T-helper 17 cell (primary cell): Measurements from ENCODE around the gene EML2. TPM values are rescaled to one million over a fixed set of nuclear protein-coding genes. Genes with fewer than 3 reads are reported as not detected.
"Not testable (repeated sequence)": the region's sequence is repeated elsewhere in the genome, so short reads cannot be mapped to it uniquely, and the experiment has no call there.

Experiments
- ATAC-seq: fragments of 150-1000 bp; cut with Tn5 transposase; 2 replicates; pipeline ENCODE4 v1.10.0; 2021; ENCODE audit warnings: mild to moderate bottlenecking, moderate library complexity
- DNase-seq, 3 donors: peaks; one replicate each; pipeline versions ENCODE4 v3.0.0 to v3.0.0-alpha.2; 2020 to 2021
- H3K9me3 ChIP-seq: one replicate; pipeline ENCODE4 v1.7.0; 2013; ENCODE audit warnings: low read length, mild to moderate bottlenecking; ENCODE audit not compliant: control insufficient read depth, poor library complexity, severe bottlenecking
- H3K27ac Mint-ChIP-seq: one replicate; pipeline ENCODE4 v1.8.0; 2022; ENCODE audit warnings: mild to moderate bottlenecking, moderate library complexity, mixed read lengths
- H3K27me3 Mint-ChIP-seq: one replicate; pipeline ENCODE4 v1.8.0; 2022; ENCODE audit warnings: mixed read lengths
- H3K36me3 Mint-ChIP-seq: one replicate; pipeline ENCODE4 v1.8.0; 2022; ENCODE audit warnings: low read depth, mixed read lengths
- H3K4me1 Mint-ChIP-seq: one replicate; pipeline ENCODE4 v1.8.0; 2022; ENCODE audit warnings: mild to moderate bottlenecking, mixed read lengths
- H3K4me3 Mint-ChIP-seq: one replicate; pipeline ENCODE4 v1.8.0; 2022; ENCODE audit warnings: mild to moderate bottlenecking, moderate library complexity, mixed read lengths
- total RNA-seq, 4 donors: library from RNA in 2 of 4; stranded (reverse) in 2 of 4; gene quantifications; one replicate each; pipeline ENCODE4 v1.2.3 and lab custom pipeline; 2022 to 2026

Gene EML2
- total RNA-seq (10 to 100 TPM; 58.1 to 61.2 TPM), total RNA-seq (lab: John Stamatoyannopoulos, UW) (45.8 to 54.4 reads per million in 2 donors)

- no peaks in the 10 kb centered on the region for H3K9me3 ChIP-seq
- Mint-ChIP-seq H3K27ac (peak within 1 kb of the TSS; percentile 93), H3K4me1 (peaks cover 30% of the 10 kb centered on the region), H3K36me3 (no peaks in the 10 kb centered on the region), H3K4me3 (peak within 1 kb of the TSS; percentile 94), H3K27me3 (no peaks in the 10 kb centered on the region)
- ATAC-seq (no peak), DNase-seq (peak; percentile 32 to 55 (median 44))
Observed at GRCh38 chr19:45638930-45639729, at the start of gene EML2. EML2 (minus strand) TSS chr19:45639397; CDS start chr19:45639376, 21 bp downstream.

GRCh38 chr19:45687599-45687998, 48.4 kb upstream of the EML2 start:
- no peak for DNase-seq
- H3K9me3 ChIP-seq: no peaks in the 10 kb centered on the region
- peaks cover 2% of the 10 kb centered on the region for H3K36me3 Mint-ChIP-seq
- H3K4me1 Mint-ChIP-seq: peaks cover 11% of the 10 kb centered on the region
- no peak overlapping the region for H3K4me3 Mint-ChIP-seq
- no peak overlapping the region for H3K27ac Mint-ChIP-seq
- H3K27me3 Mint-ChIP-seq: no peaks in the 10 kb centered on the region
- ATAC-seq: no peak

GRCh38 chr19:45685045-45685444, 45.8 kb upstream of the EML2 start:
- H3K9me3 ChIP-seq, H3K36me3 Mint-ChIP-seq, ATAC-seq, H3K4me3 Mint-ChIP-seq, H3K27me3 Mint-ChIP-seq, H3K4me1 Mint-ChIP-seq, DNase-seq: not testable (repeated sequence)
- peak overlapping the region; percentile 79 for H3K27ac Mint-ChIP-seq

- DNase-seq (no peak), ATAC-seq (no peak)
- Mint-ChIP-seq H3K36me3 (no peaks in the 10 kb centered on the region), H3K27me3 (no peaks in the 10 kb centered on the region), H3K4me1 (peaks cover 9% of the 10 kb centered on the region), H3K27ac (no peak overlapping the region), H3K4me3 (no peak overlapping the region)
- no peaks in the 10 kb centered on the region for H3K9me3 ChIP-seq
Observed at GRCh38 chr19:45682908-45683307, 43.7 kb upstream of the EML2 start.

GRCh38 chr19:45682117-45682516, 42.9 kb upstream of the EML2 start:
- Mint-ChIP-seq H3K27me3 (no peaks in the 10 kb centered on the region), H3K4me3 (no peak overlapping the region)
- ATAC-seq: no peak

GRCh38 chr19:45681391-45682015, 42.3 kb upstream of the EML2 start:
- Mint-ChIP-seq H3K4me1 (peaks cover 20% of the 10 kb centered on the region), H3K36me3 (no peaks in the 10 kb centered on the region), H3K4me3 (peak overlapping the region; percentile 82), H3K27me3 (no peaks in the 10 kb centered on the region), H3K27ac (peak overlapping the region; percentile 45)
- no peaks in the 10 kb centered on the region for H3K9me3 ChIP-seq
- DNase-seq: peak; percentile 75 to 90 (median 80)
- peak; percentile 89 for ATAC-seq

More at GRCh38 chr19:45682117-45682516, 42.9 kb upstream of the EML2 start:
- Mint-ChIP-seq H3K36me3 (no peaks in the 10 kb centered on the region), H3K4me1 (peaks cover 16% of the 10 kb centered on the region), H3K27ac (peak overlapping the region; percentile 45)
- DNase-seq: no peak
- no peaks in the 10 kb centered on the region for H3K9me3 ChIP-seq

- Mint-ChIP-seq H3K36me3 (peaks cover 3% of the 10 kb centered on the region), H3K27me3 (peaks cover 4% of the 10 kb centered on the region), H3K4me1 (peaks cover 23% of the 10 kb centered on the region), H3K4me3 (peak overlapping the region; percentile 91), H3K27ac (no peak overlapping the region)
- H3K9me3 ChIP-seq: no peaks in the 10 kb centered on the region
- ATAC-seq (peak; percentile 67), DNase-seq (peak; percentile 58 to 74 (median 69))
Observed at GRCh38 chr19:45677351-45678230, 38.4 kb upstream of the EML2 start.

- ATAC-seq: peak; percentile 46
- H3K27ac Mint-ChIP-seq: no peak overlapping the region
- H3K4me1 Mint-ChIP-seq: peaks cover 20% of the 10 kb centered on the region
- H3K27me3 Mint-ChIP-seq: peaks cover 5% of the 10 kb centered on the region
- no peaks in the 10 kb centered on the region for H3K9me3 ChIP-seq
- peaks cover 4% of the 10 kb centered on the region for H3K36me3 Mint-ChIP-seq
- peak; percentile 32 to 37 (median 33) for DNase-seq
- H3K4me3 Mint-ChIP-seq: peak overlapping the region; percentile 91
Observed at GRCh38 chr19:45676851-45677263, 37.7 kb upstream of the EML2 start.

- no peak for DNase-seq
- no peak overlapping the region for H3K4me3 Mint-ChIP-seq
- no peak overlapping the region for H3K27ac Mint-ChIP-seq
- H3K9me3 ChIP-seq: no peaks in the 10 kb centered on the region
- peaks cover 22% of the 10 kb centered on the region for H3K4me1 Mint-ChIP-seq
- ATAC-seq: no peak
- peaks cover 18% of the 10 kb centered on the region for H3K27me3 Mint-ChIP-seq
- peaks cover 4% of the 10 kb centered on the region for H3K36me3 Mint-ChIP-seq
Observed at GRCh38 chr19:45674946-45675345, 35.7 kb upstream of the EML2 start.

- H3K27me3 Mint-ChIP-seq: peaks cover 33% of the 10 kb centered on the region
- ATAC-seq: peak; percentile 43
- peak overlapping the region; percentile 75 for H3K4me3 Mint-ChIP-seq
- no peak overlapping the region for H3K27ac Mint-ChIP-seq
- peaks cover 25% of the 10 kb centered on the region for H3K4me1 Mint-ChIP-seq
- peaks cover 9% of the 10 kb centered on the region for H3K36me3 Mint-ChIP-seq
- no peaks in the 10 kb centered on the region for H3K9me3 ChIP-seq
- peak; percentile 30 to 40 (median 32) for DNase-seq
Observed at GRCh38 chr19:45670670-45671453, 31.7 kb upstream of the EML2 start.

- Mint-ChIP-seq H3K27me3 (peaks cover 42% of the 10 kb centered on the region), H3K36me3 (peaks cover 12% of the 10 kb centered on the region), H3K4me1 (peaks cover 36% of the 10 kb centered on the region), H3K27ac (peak overlapping the region; percentile 90), H3K4me3 (peak overlapping the region; percentile 99)
- DNase-seq (no peak), ATAC-seq (peak; percentile 43)
- no peaks in the 10 kb centered on the region for H3K9me3 ChIP-seq
Observed at GRCh38 chr19:45668342-45668871, 29.2 kb upstream of the EML2 start.
